ENCODE measurements around the gene CDHR1. TPM values are rescaled to one million over a fixed set of nuclear protein-coding genes. Genes with fewer than 3 reads are reported as not detected.

CDHR1 gene
- total and polyA plus RNA-seq, 2 experiments from 2014 or later: 3.2 to 6.6 TPM

DNA sequence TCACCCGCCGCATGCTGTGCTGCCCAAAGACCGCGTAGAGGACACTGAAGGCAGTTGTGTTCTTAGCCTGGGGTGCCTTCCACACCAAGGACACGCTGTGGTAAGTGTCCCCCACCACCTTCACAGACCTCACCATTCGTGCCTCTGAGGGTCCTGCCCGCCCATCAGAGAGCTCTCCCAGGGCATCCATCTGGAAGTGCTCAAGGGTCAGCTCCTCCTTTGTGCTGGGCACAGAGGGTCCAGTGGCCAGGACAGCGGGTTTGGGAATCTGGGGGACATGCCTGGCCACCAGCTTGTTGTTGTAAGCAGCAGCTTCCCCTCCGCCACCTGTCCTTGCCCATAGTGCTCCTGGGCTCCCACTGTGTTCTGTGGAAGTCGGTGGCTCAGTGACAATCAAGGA, 38.0 kb downstream of the CDHR1 start:
- Histone ChIP-seq H3K4me2 (no peak overlapping the region), H3K9me2 (ENCODE audit: insufficient read depth) (peaks cover 7% of the 10 kb centered on the region; the same call in 1 of the 2 replicates), H3K79me2 (replicated peaks; ENCODE audit: insufficient read depth) (no peaks in the 10 kb centered on the region), H3K36me3 (ENCODE audit: insufficient read depth) (no peaks in the 10 kb centered on the region), H3K27me3 (ENCODE audit: insufficient read depth) (no peaks in the 10 kb centered on the region), H3K27ac (ENCODE audit: low read depth) (no peak overlapping the region), H3F3A (replicated peaks; ENCODE audit: low read depth) (no peaks in the 10 kb centered on the region), H3K4me1 (ENCODE audit: insufficient read depth) (no peaks in the 10 kb centered on the region; the same call in 1 of the 2 replicates), H4K20me1 (replicated peaks; ENCODE audit: insufficient read depth) (no peaks in the 10 kb centered on the region), H2AFZ (no peak overlapping the region), H3K4me3 (no peak overlapping the region)
- Mint-ChIP-seq H3K36me3 (ENCODE audit: low read depth) (no peaks in the 10 kb centered on the region), H3K4me1 (peaks cover 3% of the 10 kb centered on the region; the same call in 1 of the 3 replicates), H3K9me3 (no peaks in the 10 kb centered on the region), H3K27ac (no peak overlapping the region), H3K27me3 (ENCODE audit: insufficient read depth, low read depth, poor library complexity) (peaks cover 5% of the 10 kb centered on the region), H3K4me3 (no peak overlapping the region)
- ATAC-seq: no peak
- no peak for DNase-seq (ENCODE audit: low spot score)
- no peak for TF ChIP-seq EZH2phosphoT487 (IDR thresholded peaks at IDR 0.05; ENCODE audit: unreplicated experiment)
- TF ChIP-seq STAT1 (IDR thresholded peaks at IDR 0.05; ENCODE audit: unreplicated experiment): no peak
- TF ChIP-seq, protein P1, sequence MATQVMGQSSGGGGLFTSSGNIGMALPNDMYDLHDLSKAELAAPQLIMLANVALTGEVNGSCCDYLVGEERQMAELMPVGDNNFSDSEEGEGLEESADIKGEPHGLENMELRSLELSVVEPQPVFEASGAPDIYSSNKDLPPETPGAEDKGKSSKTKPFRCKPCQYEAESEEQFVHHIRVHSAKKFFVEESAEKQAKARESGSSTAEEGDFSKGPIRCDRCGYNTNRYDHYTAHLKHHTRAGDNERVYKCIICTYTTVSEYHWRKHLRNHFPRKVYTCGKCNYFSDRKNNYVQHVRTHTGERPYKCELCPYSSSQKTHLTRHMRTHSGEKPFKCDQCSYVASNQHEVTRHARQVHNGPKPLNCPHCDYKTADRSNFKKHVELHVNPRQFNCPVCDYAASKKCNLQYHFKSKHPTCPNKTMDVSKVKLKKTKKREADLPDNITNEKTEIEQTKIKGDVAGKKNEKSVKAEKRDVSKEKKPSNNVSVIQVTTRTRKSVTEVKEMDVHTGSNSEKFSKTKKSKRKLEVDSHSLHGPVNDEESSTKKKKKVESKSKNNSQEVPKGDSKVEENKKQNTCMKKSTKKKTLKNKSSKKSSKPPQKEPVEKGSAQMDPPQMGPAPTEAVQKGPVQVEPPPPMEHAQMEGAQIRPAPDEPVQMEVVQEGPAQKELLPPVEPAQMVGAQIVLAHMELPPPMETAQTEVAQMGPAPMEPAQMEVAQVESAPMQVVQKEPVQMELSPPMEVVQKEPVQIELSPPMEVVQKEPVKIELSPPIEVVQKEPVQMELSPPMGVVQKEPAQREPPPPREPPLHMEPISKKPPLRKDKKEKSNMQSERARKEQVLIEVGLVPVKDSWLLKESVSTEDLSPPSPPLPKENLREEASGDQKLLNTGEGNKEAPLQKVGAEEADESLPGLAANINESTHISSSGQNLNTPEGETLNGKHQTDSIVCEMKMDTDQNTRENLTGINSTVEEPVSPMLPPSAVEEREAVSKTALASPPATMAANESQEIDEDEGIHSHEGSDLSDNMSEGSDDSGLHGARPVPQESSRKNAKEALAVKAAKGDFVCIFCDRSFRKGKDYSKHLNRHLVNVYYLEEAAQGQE (IDR thresholded peaks at IDR 0.05; ENCODE audit: unreplicated experiment): no peak
- TF ChIP-seq, protein P2, sequence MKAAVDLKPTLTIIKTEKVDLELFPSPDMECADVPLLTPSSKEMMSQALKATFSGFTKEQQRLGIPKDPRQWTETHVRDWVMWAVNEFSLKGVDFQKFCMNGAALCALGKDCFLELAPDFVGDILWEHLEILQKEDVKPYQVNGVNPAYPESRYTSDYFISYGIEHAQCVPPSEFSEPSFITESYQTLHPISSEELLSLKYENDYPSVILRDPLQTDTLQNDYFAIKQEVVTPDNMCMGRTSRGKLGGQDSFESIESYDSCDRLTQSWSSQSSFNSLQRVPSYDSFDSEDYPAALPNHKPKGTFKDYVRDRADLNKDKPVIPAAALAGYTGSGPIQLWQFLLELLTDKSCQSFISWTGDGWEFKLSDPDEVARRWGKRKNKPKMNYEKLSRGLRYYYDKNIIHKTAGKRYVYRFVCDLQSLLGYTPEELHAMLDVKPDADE (IDR thresholded peaks at IDR 0.05): no peak
- TF ChIP-seq, protein P3, sequence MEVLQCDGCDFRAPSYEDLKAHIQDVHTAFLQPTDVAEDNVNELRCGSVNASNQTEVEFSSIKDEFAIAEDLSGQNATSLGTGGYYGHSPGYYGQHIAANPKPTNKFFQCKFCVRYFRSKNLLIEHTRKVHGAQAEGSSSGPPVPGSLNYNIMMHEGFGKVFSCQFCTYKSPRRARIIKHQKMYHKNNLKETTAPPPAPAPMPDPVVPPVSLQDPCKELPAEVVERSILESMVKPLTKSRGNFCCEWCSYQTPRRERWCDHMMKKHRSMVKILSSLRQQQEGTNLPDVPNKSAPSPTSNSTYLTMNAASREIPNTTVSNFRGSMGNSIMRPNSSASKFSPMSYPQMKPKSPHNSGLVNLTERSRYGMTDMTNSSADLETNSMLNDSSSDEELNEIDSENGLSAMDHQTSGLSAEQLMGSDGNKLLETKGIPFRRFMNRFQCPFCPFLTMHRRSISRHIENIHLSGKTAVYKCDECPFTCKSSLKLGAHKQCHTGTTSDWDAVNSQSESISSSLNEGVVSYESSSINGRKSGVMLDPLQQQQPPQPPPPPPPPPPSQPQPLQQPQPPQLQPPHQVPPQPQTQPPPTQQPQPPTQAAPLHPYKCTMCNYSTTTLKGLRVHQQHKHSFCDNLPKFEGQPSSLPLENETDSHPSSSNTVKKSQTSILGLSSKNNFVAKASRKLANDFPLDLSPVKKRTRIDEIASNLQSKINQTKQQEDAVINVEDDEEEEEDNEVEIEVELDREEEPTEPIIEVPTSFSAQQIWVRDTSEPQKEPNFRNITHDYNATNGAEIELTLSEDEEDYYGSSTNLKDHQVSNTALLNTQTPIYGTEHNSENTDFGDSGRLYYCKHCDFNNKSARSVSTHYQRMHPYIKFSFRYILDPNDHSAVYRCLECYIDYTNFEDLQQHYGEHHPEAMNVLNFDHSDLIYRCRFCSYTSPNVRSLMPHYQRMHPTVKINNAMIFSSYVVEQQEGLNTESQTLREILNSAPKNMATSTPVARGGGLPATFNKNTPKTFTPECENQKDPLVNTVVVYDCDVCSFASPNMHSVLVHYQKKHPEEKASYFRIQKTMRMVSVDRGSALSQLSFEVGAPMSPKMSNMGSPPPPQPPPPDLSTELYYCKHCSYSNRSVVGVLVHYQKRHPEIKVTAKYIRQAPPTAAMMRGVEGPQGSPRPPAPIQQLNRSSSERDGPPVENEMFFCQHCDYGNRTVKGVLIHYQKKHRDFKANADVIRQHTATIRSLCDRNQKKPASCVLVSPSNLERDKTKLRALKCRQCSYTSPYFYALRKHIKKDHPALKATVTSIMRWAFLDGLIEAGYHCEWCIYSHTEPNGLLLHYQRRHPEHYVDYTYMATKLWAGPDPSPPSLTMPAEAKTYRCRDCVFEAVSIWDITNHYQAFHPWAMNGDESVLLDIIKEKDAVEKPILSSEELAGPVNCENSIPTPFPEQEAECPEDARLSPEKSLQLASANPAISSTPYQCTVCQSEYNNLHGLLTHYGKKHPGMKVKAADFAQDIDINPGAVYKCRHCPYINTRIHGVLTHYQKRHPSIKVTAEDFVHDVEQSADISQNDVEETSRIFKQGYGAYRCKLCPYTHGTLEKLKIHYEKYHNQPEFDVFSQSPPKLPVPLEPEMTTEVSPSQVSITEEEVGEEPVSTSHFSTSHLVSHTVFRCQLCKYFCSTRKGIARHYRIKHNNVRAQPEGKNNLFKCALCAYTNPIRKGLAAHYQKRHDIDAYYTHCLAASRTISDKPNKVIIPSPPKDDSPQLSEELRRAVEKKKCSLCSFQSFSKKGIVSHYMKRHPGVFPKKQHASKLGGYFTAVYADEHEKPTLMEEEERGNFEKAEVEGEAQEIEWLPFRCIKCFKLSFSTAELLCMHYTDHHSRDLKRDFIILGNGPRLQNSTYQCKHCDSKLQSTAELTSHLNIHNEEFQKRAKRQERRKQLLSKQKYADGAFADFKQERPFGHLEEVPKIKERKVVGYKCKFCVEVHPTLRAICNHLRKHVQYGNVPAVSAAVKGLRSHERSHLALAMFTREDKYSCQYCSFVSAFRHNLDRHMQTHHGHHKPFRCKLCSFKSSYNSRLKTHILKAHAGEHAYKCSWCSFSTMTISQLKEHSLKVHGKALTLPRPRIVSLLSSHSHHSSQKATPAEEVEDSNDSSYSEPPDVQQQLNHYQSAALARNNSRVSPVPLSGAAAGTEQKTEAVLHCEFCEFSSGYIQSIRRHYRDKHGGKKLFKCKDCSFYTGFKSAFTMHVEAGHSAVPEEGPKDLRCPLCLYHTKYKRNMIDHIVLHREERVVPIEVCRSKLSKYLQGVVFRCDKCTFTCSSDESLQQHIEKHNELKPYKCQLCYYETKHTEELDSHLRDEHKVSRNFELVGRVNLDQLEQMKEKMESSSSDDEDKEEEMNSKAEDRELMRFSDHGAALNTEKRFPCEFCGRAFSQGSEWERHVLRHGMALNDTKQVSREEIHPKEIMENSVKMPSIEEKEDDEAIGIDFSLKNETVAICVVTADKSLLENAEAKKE (CRISPR knock-in tag; IDR thresholded peaks at IDR 0.05): no peak
- no peak for TF ChIP-seq ZNF331 (CRISPR knock-in tag; IDR thresholded peaks at IDR 0.05; ENCODE audit: low read depth)
- TF ChIP-seq POLR2AphosphoS5 (IDR thresholded peaks at IDR 0.05; ENCODE audit: low read depth): no peak
- TF ChIP-seq CREB1 (CRISPR knock-in tag; IDR thresholded peaks at IDR 0.05; ENCODE audit: low read depth): no peak
- no peak for TF ChIP-seq NANOG (IDR thresholded peaks at IDR 0.05; ENCODE audit: borderline replicate concordance)
- TF ChIP-seq JUNB (IDR thresholded peaks at IDR 0.05; ENCODE audit: unreplicated experiment): no peak
- no peak for TF ChIP-seq ZNF114 (CRISPR knock-in tag; IDR thresholded peaks at IDR 0.05)
- TF ChIP-seq EZH2 (IDR thresholded peaks at IDR 0.05; ENCODE audit: low read depth, unreplicated experiment): no peak
- TF ChIP-seq, protein P4, sequence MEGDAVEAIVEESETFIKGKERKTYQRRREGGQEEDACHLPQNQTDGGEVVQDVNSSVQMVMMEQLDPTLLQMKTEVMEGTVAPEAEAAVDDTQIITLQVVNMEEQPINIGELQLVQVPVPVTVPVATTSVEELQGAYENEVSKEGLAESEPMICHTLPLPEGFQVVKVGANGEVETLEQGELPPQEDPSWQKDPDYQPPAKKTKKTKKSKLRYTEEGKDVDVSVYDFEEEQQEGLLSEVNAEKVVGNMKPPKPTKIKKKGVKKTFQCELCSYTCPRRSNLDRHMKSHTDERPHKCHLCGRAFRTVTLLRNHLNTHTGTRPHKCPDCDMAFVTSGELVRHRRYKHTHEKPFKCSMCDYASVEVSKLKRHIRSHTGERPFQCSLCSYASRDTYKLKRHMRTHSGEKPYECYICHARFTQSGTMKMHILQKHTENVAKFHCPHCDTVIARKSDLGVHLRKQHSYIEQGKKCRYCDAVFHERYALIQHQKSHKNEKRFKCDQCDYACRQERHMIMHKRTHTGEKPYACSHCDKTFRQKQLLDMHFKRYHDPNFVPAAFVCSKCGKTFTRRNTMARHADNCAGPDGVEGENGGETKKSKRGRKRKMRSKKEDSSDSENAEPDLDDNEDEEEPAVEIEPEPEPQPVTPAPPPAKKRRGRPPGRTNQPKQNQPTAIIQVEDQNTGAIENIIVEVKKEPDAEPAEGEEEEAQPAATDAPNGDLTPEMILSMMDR (conservative IDR thresholded peaks at IDR 0.05; ENCODE audit: low read depth in 2 of 2): no peak

Measured in GM23338 (cell line).